Measurements from ENCODE around the gene GRIK1. TPM values are rescaled to one million over a fixed set of nuclear protein-coding genes. Genes with fewer than 3 reads are reported as not detected.

GRIK1 gene
- polyA plus RNA-seq, 1 donor (not counting 4 experiments of a cell fraction or from before 2014, with no cell fraction given): not detected

DNA sequence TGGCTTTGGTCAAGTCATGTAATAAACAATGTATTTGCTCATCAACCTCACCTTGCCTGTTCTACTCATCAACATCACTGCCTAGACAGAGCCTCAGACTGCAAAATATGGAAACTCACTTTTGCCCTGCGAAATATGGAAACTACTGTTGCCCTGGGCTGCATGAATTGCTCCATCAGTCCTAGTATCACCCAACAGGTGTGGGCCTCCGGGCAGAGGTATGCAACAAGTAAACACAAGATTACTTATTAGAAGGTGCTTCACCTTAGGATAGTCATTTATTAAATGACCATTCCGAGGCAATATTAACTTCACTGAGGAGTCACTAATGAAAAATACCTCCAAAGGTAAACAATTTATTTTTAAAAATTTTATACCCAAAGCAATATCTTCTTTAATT is 354.3 kb downstream of the GRIK1 start:
- Histone ChIP-seq H3K9me3 (ENCODE audit: control insufficient read depth, low read depth, low read length) (no peaks in the 10 kb centered on the region), H3K27me3 (ENCODE audit: control insufficient read depth, extremely low read depth, insufficient read depth, low read length) (peaks cover 3% of the 10 kb centered on the region), H3K9me1 (ENCODE audit: control insufficient read depth, extremely low read depth, insufficient read depth, low read length) (no peaks in the 10 kb centered on the region), H3K9ac (ENCODE audit: control insufficient read depth, extremely low read depth, insufficient read depth, low read length) (no peak overlapping the region), H4K20me1 (ENCODE audit: control insufficient read depth, extremely low read depth, insufficient read depth, low read length) (no peaks in the 10 kb centered on the region), H3K79me2 (ENCODE audit: control insufficient read depth, insufficient read depth, low read length) (no peaks in the 10 kb centered on the region), H3K4me3 (ENCODE audit: control insufficient read depth in 2 of 3, extremely low read depth in 1 of 3, insufficient read depth in 2 of 3, low read depth in 1 of 3, low read length in 3 of 3) (no peak overlapping the region), H3K36me3 (ENCODE audit: control insufficient read depth in 2 of 2, extremely low read depth in 1 of 2, insufficient read depth in 2 of 2, low read length in 2 of 2) (no peaks in the 10 kb centered on the region), H2AFZ (ENCODE audit: control insufficient read depth, low read length) (no peak overlapping the region), H3K27ac (ENCODE audit: control insufficient read depth, insufficient read depth, low read length) (no peak overlapping the region), H3K4me2 (ENCODE audit: control insufficient read depth, extremely low read depth, insufficient read depth, low read depth, low read length) (no peak overlapping the region), H3K4me1 (ENCODE audit: control insufficient read depth, extremely low read depth, insufficient read depth, low read length) (no peaks in the 10 kb centered on the region)
- FAIRE-seq (no peak), DNase-seq (ENCODE audit: low read depth, low spot score) (no peak)
- dilution Hi-C loops (cut with MboI; ENCODE audit: extremely low pct_ligation_motif_present, low sequenced_read_pairs): no loop called here
- TF ChIP-seq EZH2 (IDR thresholded peaks at IDR 0.05; ENCODE audit: low read length): no peak
- TF ChIP-seq, protein P1, sequence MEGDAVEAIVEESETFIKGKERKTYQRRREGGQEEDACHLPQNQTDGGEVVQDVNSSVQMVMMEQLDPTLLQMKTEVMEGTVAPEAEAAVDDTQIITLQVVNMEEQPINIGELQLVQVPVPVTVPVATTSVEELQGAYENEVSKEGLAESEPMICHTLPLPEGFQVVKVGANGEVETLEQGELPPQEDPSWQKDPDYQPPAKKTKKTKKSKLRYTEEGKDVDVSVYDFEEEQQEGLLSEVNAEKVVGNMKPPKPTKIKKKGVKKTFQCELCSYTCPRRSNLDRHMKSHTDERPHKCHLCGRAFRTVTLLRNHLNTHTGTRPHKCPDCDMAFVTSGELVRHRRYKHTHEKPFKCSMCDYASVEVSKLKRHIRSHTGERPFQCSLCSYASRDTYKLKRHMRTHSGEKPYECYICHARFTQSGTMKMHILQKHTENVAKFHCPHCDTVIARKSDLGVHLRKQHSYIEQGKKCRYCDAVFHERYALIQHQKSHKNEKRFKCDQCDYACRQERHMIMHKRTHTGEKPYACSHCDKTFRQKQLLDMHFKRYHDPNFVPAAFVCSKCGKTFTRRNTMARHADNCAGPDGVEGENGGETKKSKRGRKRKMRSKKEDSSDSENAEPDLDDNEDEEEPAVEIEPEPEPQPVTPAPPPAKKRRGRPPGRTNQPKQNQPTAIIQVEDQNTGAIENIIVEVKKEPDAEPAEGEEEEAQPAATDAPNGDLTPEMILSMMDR (optimal IDR thresholded peaks at IDR 0.05 in 1 of 3, IDR thresholded peaks at IDR 0.05 in 1 of 3, conservative IDR thresholded peaks at IDR 0.05 in 1 of 3; ENCODE audit: extremely low read depth in 1 of 3, insufficient read depth in 2 of 3, low read length in 3 of 3): no peak

DNA sequence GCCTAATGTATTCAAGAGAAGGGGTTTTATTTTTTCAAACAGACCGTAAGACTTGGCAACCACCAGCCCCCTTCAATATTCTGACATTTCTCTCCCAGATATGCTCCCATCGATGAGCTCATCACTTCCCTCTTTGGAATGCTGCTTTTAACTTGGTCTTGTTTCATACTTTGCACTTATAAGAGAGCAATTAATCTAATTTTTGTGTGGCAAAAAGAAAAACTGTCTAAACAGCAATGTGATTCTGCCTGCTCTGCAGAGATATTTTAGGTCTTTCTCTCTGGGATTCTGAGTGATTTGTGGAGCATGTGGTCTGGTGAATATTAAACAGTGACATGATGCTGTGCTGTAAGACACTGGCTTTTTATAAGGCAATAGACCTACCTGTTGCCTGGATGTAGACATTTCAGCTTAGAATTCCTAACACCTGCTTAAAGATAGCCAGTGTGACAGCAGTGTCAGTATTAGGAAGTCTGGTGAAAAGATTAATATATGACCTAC is 356.3 kb downstream of the GRIK1 start:
- Histone ChIP-seq H2AFZ (ENCODE audit: control insufficient read depth, low read length) (no peak overlapping the region), H3K4me1 (ENCODE audit: control insufficient read depth, extremely low read depth, insufficient read depth, low read length) (no peaks in the 10 kb centered on the region), H3K27me3 (ENCODE audit: control insufficient read depth, extremely low read depth, insufficient read depth, low read length) (no peaks in the 10 kb centered on the region), H3K9me1 (ENCODE audit: control insufficient read depth, extremely low read depth, insufficient read depth, low read length) (no peaks in the 10 kb centered on the region), H3K9me3 (ENCODE audit: control insufficient read depth, low read depth, low read length) (no peaks in the 10 kb centered on the region), H3K4me2 (ENCODE audit: control insufficient read depth, extremely low read depth, insufficient read depth, low read depth, low read length) (no peak overlapping the region), H3K4me3 (ENCODE audit: control insufficient read depth in 2 of 3, extremely low read depth in 1 of 3, insufficient read depth in 2 of 3, low read depth in 1 of 3, low read length in 3 of 3) (no peak overlapping the region), H3K36me3 (ENCODE audit: control insufficient read depth in 2 of 2, extremely low read depth in 1 of 2, insufficient read depth in 2 of 2, low read length in 2 of 2) (no peaks in the 10 kb centered on the region), H3K9ac (ENCODE audit: control insufficient read depth, extremely low read depth, insufficient read depth, low read length) (no peak overlapping the region), H3K79me2 (ENCODE audit: control insufficient read depth, insufficient read depth, low read length) (no peaks in the 10 kb centered on the region), H3K27ac (ENCODE audit: control insufficient read depth, insufficient read depth, low read length) (no peak overlapping the region), H4K20me1 (ENCODE audit: control insufficient read depth, extremely low read depth, insufficient read depth, low read length) (no peaks in the 10 kb centered on the region)
- DNase-seq (ENCODE audit: low read depth, low spot score) (no peak), FAIRE-seq (no peak)
- TF ChIP-seq, protein P1 (optimal IDR thresholded peaks at IDR 0.05 in 1 of 3, IDR thresholded peaks at IDR 0.05 in 1 of 3, conservative IDR thresholded peaks at IDR 0.05 in 1 of 3; ENCODE audit: extremely low read depth in 1 of 3, insufficient read depth in 2 of 3, low read length in 3 of 3): no peak
- TF ChIP-seq EZH2 (IDR thresholded peaks at IDR 0.05; ENCODE audit: low read length): no peak
- dilution Hi-C loops (cut with MboI; ENCODE audit: extremely low pct_ligation_motif_present, low sequenced_read_pairs): no loop called here

All from keratinocyte (primary cell).